AG09309 (cell line): ENCODE data around the gene ENHO.

ENCODE experiments used
- DNase-seq: peaks from one replicate; pipeline ENCODE4 v3.0.0-alpha.2; 2010; ENCODE audit warnings: low read depth
- H3K4me3 ChIP-seq: 2 replicates; pipeline ENCODE4 v1.5.1; 2011; ENCODE audit warnings: mild to moderate bottlenecking, low read depth, low read length, moderate library complexity; ENCODE audit not compliant: control insufficient read depth
- TF ChIP-seq, protein P1 (sequence below): IDR thresholded peaks from 2 replicates; pipeline ENCODE4 v1.5.1; 2011; ENCODE audit warnings: mild to moderate bottlenecking, low read depth, low read length, inconsistent platforms; ENCODE audit not compliant: insufficient read depth, control insufficient read depth; ENCODE audit errors: missing control alignments

ENHO gene

DNA sequence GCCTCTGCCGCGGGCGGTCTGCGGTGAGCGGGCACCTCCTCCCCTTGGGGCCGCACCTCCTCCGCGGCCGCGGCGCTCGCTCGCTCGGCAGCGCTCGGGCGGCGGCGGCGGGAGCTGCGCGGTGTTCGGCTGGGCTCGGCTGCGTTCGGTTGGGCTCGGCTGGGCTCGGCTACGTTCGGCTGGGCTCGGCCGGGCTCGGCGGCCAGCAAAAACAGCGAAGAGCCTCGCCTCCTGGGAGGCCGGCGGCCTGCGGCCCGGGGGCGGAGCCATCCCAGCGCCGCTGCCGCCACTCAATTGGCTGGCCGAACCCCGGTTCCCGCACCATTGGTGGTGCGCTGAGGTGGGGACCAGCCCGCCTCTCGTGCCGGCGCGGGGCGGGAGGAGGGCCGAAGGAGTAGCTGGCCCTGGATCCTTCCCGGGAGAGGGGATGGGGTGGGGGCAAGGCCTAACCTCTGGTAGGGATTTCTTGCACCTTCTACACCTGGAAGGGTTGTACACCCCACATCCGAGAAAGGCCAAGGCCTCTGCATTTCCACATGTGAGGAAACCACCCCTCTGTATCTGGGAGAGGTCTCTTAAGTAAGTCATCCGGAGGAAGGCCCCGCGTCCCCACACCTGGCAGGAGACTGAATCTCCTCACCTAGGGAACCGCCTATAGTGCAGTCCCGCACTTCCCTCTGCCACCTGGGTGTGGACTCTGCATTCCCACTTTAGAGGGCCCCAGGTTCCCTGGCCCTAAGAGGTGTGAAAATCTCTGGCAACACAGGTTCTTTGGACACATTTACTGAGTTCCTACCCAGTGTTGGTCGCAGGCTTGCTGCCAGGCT is at the start of gene ENHO:
ENHO (minus strand) TSS at position 20 of the 827 bp plus-strand sequence. CDS start 1,295 bp downstream, outside the sequence.
- peak within 1 kb of the TSS; percentile 33 for H3K4me3 ChIP-seq
- TF ChIP-seq, protein P1, sequence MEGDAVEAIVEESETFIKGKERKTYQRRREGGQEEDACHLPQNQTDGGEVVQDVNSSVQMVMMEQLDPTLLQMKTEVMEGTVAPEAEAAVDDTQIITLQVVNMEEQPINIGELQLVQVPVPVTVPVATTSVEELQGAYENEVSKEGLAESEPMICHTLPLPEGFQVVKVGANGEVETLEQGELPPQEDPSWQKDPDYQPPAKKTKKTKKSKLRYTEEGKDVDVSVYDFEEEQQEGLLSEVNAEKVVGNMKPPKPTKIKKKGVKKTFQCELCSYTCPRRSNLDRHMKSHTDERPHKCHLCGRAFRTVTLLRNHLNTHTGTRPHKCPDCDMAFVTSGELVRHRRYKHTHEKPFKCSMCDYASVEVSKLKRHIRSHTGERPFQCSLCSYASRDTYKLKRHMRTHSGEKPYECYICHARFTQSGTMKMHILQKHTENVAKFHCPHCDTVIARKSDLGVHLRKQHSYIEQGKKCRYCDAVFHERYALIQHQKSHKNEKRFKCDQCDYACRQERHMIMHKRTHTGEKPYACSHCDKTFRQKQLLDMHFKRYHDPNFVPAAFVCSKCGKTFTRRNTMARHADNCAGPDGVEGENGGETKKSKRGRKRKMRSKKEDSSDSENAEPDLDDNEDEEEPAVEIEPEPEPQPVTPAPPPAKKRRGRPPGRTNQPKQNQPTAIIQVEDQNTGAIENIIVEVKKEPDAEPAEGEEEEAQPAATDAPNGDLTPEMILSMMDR: no peak
- peak; percentile 25 for DNase-seq

DNA sequence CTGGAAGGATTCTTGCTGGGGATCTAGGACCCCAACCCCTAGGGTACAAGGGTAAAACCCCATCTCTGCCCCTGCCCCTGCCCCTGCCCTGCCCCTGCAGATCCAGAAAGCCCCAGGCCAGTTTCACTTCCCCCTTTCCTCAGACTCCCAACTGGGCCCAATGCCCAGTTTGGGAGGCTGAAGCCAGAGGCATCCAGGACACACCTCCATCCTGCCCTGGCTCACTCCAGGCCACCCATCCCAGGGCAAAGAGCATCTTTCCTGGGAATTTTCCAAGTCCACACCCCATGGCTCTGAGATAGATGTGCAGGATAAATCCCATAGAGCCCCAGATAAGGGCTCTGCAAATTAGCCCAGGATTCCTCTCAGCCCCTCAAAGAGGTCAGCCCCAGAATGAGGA is 49.3 kb upstream of the ENHO start:
- TF ChIP-seq, protein P1: no peak
- no peak for DNase-seq
- H3K4me3 ChIP-seq: no peak overlapping the region

DNA sequence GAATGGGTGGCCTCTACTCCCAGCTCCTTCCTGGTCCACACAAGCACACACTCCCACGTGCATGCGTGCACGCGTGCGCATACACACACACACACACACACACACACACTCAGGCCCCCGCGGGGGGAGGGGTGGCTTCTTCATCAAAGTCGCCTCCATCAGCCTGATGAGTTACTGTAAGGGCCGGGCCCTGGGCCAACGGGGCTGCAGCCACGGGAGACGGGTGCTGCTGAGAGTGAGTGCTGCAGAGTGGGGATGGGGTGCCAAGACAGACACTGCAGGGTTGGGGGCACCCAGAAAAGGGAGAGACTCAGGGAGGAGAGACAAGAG is 48.7 kb upstream of the ENHO start:
- H3K4me3 ChIP-seq: no peak overlapping the region
- TF ChIP-seq, protein P1: no peak

DNA sequence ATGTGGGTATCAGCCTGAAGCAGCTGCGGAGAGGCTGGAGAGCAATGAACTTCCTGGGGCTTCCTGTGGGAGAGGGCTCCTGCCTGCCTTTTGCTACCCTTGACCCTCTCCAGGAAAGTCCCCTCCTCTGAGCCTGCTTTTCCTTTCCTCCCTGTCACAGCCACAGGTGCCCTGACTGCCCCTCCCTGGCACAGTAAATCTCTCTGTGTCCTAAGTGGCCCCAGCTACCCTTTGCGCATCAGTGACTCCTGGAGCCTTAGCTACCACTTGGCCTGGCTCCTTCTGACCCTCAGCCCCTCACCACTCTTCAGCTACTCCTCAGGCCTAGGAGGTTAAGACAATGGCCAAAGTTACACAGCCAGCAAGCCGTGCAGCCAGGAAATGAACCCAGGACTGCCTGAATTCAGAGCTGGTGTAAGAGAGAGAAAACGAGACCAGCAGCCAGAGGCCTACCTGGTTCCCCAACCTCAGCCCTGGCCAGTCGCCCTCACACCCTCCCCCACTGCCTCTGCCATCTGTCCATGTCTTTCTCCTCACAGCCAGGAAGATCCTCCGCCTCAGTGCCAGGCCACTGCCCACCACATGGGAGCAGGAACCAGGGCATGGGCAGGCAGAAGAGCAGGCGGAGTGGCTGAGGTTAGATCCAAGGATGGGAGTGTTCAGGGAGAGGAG is 48.2 kb upstream of the ENHO start:
- no peak for DNase-seq
- TF ChIP-seq, protein P1: no peak
- no peak overlapping the region for H3K4me3 ChIP-seq

More for the DNA sequence above, 48.7 kb upstream of the ENHO start:
- DNase-seq: no peak

DNA sequence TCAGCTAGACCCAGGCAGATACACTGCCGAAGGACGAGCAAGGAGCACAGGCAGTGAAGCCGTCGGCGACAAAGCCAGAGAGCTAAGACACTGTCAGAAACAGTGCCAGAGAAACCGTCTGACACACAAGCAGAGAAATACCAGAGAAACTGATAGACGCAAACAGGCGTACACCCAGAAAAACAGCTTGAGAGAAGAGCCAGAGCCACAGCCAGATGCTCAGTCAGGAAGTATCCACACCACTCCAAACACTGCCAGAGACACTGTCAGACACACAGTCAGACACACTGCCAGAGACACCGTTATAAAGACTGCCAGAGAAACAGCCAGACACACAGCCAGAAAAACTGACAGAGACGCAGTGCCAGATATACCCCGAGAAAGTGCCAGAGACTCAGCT is 47.6 kb upstream of the ENHO start:
- H3K4me3 ChIP-seq: no peak overlapping the region
- DNase-seq: no peak
- TF ChIP-seq, protein P1: no peak

DNA sequence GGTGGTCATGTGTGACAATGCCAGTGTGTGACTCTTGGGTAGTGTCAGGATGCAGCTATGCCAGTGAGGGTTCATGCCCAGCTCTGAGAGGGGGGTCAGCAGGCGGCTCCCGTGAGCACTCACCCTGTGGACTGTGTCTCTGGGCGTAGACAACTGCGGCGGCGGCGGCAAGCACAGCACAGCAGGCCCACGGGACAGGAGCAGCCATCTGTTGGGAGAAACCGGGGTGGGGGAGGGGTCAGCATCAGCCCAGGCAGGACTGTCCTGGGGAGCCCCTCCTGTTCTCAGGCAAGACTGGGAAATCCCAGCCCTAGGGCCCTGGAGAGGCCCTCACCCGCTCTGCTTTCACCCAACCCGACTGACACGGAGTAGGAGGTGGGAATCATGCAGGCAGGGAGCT is 46.0 kb upstream of the ENHO start:
- TF ChIP-seq, protein P1: no peak
- no peak overlapping the region for H3K4me3 ChIP-seq
- DNase-seq: no peak
